ENCODE results near the gene ATP5PO.

Gene ATP5PO

GRCh38 chr21:33915368-33916199 is at the start of gene ATP5PO:
TSS of gene ATP5PO (minus strand) at chr21:33915804. CDS start at chr21:33915763, 41 bp downstream.
- DNase-seq: peak; percentile 94

- no peak for DNase-seq
Observed at GRCh38 chr21:33964706-33965325, 49.2 kb upstream of the ATP5PO start.

GRCh38 chr21:33963848-33964555 is 48.4 kb upstream of the ATP5PO start:
- no peak for DNase-seq

GRCh38 chr21:33962290-33962689 is 46.7 kb upstream of the ATP5PO start:
- no peak for DNase-seq

GRCh38 chr21:33961061-33961460 is 45.5 kb upstream of the ATP5PO start:
- DNase-seq: no peak

GRCh38 chr21:33959680-33960079 is 44.1 kb upstream of the ATP5PO start:
- DNase-seq: no peak

- no peak for DNase-seq
Observed at GRCh38 chr21:33954395-33954794, 38.8 kb upstream of the ATP5PO start.

GRCh38 chr21:33951276-33952178 is 35.9 kb upstream of the ATP5PO start:
- DNase-seq: no peak

- DNase-seq: no peak
Observed at GRCh38 chr21:33950431-33951079, 35.0 kb upstream of the ATP5PO start.

- no peak for DNase-seq
Observed at GRCh38 chr21:33949516-33950430, 34.2 kb upstream of the ATP5PO start.

- no peak for DNase-seq
Observed at GRCh38 chr21:33948951-33949444, 33.4 kb upstream of the ATP5PO start.

- DNase-seq: peak; percentile 51
Observed at GRCh38 chr21:33948096-33948950, 32.7 kb upstream of the ATP5PO start.

- DNase-seq: peak; percentile 49
Observed at GRCh38 chr21:33947451-33948095, 32.0 kb upstream of the ATP5PO start.

- no peak for DNase-seq
Observed at GRCh38 chr21:33945652-33946270, 30.2 kb upstream of the ATP5PO start.

- DNase-seq: no peak
Observed at GRCh38 chr21:33944185-33944763, 28.7 kb upstream of the ATP5PO start.

- no peak for DNase-seq
Observed at GRCh38 chr21:33943293-33943692, 27.7 kb upstream of the ATP5PO start.

GRCh38 chr21:33942426-33942825 is 26.8 kb upstream of the ATP5PO start:
- no peak for DNase-seq

GRCh38 chr21:33940881-33941245 is 25.3 kb upstream of the ATP5PO start:
- no peak for DNase-seq
